ENCODE measurements around the gene ELOB.

ELOB gene

GRCh38 chr16:2811703-2812471, 34.8 kb upstream of the ELOB start:
- in situ Hi-C loops (cut with HindIII; ENCODE audit: low sequenced_read_pairs), result no loop called here

GRCh38 chr16:2810651-2811050, 33.6 kb upstream of the ELOB start:
- in situ Hi-C loops (cut with HindIII; ENCODE audit: low sequenced_read_pairs), result no loop called here

- in situ Hi-C loops (cut with HindIII; ENCODE audit: low sequenced_read_pairs), result no loop called here
Measured at GRCh38 chr16:2809149-2809760, 32.2 kb upstream of the ELOB start.

- in situ Hi-C loops (cut with HindIII; ENCODE audit: low sequenced_read_pairs), result no loop called here
Measured at GRCh38 chr16:2808181-2808580, 31.1 kb upstream of the ELOB start.

GRCh38 chr16:2806286-2806685, 29.2 kb upstream of the ELOB start:
- in situ Hi-C loops (cut with HindIII; ENCODE audit: low sequenced_read_pairs), result no loop called here

GRCh38 chr16:2804728-2805127, 27.6 kb upstream of the ELOB start:
- in situ Hi-C loops (cut with HindIII; ENCODE audit: low sequenced_read_pairs), result no loop called here

GRCh38 chr16:2803545-2804195, 26.6 kb upstream of the ELOB start:
- in situ Hi-C loops (cut with HindIII; ENCODE audit: low sequenced_read_pairs), result no loop called here

DNA sequence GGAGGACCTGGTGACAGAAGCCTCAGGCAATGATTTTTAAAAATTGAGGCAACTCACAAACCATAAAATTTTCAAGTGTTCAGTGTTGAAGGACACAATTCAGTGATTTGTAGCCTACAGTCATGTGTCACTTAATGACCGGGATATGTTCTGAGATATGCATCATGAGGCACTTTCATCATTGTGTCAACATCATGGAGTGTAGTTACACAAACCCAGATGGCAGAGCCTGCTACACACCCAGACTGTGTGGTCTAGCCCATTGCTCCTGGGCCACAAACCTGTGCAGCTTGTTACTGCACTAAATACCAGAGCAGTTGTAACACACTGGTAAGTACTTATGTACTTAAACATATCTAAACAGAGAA, 22.8 kb upstream of the ELOB start:
- in situ Hi-C loops (cut with HindIII; ENCODE audit: low sequenced_read_pairs), result no loop called here

GRCh38 chr16:2799205-2799858, 22.3 kb upstream of the ELOB start:
- in situ Hi-C loops (cut with HindIII; ENCODE audit: low sequenced_read_pairs), result no loop called here

- in situ Hi-C loops (cut with HindIII; ENCODE audit: low sequenced_read_pairs), result no loop called here
Measured at GRCh38 chr16:2798723-2799204, 21.7 kb upstream of the ELOB start.

DNA sequence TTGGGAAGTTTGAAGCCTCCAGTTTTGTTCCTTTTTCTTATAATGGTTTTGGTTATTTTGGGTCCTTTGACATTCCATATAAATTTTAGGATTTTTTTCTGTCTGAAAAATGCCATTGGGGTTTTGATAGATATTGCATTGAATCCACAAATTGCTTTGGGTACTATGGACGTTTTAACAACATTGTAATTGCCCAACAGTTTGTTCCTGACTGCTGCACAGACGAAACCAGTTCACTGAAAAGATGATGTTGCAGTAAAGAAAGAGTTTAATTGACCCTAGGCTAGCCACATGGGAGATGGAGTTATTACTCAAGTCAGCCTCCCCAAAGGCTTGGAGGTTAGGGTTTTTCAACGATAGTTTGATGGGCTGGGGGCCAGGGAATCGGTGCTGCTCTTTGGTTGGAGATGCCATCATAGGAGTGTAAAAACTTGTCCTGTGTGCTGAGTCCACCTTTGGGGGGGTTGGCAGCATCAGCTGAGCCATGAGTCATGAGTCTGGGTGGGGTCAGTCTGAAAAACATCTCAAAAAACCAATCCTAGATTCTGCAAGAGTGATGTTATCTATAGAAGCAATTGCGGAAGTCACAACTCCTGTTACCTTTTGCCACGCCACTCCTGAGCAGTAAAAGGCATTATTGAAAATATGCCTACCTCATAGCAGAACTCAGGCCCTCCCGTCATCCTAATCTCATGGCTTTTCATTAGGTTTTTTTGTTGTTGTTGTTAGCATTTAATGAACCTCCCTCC, 18.5 kb upstream of the ELOB start:
- in situ Hi-C loops (cut with HindIII; ENCODE audit: low sequenced_read_pairs), result no loop called here

DNA sequence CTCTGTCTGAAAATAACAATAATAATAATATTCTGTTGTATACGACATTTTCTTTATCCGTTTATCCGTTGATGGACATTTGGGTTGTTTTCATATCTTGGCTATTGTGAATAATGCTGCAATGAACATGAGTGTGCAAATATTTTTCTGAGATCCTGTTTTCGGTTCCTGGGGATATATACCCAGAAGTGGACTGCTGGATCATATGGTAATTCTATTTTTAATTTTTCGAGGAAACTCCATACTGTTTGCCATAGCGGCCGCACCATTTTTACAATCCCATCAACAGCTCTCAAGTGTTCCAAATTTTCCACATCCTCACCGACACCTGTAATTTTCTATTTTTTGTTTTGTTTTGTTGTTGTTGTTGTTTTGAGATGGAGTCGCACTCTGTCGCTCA, 15.9 kb upstream of the ELOB start:
- in situ Hi-C loops (cut with HindIII; ENCODE audit: low sequenced_read_pairs), result no loop called here

- in situ Hi-C loops (cut with HindIII; ENCODE audit: low sequenced_read_pairs), result no loop called here
Measured at GRCh38 chr16:2791174-2791573, 14.1 kb upstream of the ELOB start.

DNA sequence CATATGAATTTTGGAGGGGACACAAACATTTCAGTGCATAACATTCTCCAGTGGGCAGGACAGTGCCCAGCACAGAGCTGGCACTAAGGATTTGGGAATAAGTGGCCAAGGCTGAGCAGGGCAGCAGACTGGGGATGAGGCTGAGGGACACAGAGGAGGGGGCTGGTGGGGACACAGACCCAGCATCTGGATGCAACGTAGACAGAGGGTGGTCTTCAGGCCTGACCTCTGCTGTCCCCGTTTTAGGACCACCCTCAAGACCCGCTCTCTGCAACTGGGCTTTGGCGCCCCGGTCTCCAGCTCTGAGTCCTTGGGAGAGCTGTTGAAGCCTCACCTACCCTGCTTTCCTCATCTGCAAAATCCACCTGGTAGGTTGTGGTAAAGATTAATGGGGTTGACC, 13.6 kb upstream of the ELOB start:
- in situ Hi-C loops (cut with HindIII; ENCODE audit: low sequenced_read_pairs), result no loop called here

DNA sequence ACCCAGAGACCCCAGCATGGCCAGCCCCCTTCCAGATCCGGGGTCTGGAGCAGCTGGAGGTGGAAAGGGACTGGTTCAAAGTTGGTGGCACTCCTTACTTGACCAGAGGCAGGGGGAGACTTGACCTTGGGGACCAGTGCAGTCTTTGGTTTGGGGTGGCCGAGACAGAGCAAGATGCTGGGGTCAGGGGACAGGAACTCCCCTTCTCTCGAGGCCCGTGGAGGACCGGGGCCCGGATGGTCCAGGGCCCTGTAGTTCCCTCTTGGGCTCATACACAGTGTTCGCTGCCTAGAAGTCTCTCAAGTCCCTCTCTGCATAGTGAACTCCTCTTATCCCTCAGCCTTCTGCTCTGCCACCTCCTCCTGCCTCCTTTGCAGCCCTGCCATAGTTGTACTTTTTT, 10.9 kb upstream of the ELOB start:
- in situ Hi-C loops (cut with HindIII; ENCODE audit: low sequenced_read_pairs), result no loop called here

GRCh38 chr16:2787406-2787805, 10.3 kb upstream of the ELOB start, which contains the start of gene PRSS33:
PRSS33 (minus strand) TSS chr16:2787560; CDS start chr16:2786547, 1,013 bp downstream.
- in situ Hi-C loops (cut with HindIII; ENCODE audit: low sequenced_read_pairs), result no loop called here

DNA sequence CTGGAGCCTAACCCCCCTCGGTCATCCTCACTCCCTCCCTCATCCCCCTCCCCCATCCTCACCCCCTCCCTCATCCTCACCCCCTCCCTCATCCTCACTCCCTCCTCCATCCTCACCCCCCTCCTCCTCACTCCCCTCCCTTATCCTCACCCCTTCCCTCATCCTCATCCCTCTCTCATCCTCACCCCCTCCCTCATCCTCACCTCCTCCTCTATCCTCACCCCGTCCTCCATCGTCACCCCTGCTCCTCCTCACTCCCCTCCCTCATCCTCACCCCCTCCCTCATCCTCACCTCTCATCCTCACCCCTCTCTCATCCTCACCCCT, 9.7 kb upstream of the ELOB start:
- in situ Hi-C loops (cut with HindIII; ENCODE audit: low sequenced_read_pairs), result no loop called here

- in situ Hi-C loops (cut with HindIII; ENCODE audit: low sequenced_read_pairs), result no loop called here
Measured at GRCh38 chr16:2786061-2786825, 9.2 kb upstream of the ELOB start.

- in situ Hi-C loops (cut with HindIII; ENCODE audit: low sequenced_read_pairs), result no loop called here
Measured at GRCh38 chr16:2785101-2785991, 8.3 kb upstream of the ELOB start.

All from DLD1 (cell line).